NAMALWA (cell line): ENCODE results near the gene ZFP91.

ENCODE experiments used
- DNase-seq: peaks from one replicate; pipeline ENCODE4 v3.0.0-alpha.2; 2015; ENCODE audit warnings: low spot score

The ZFP91 gene

DNA sequence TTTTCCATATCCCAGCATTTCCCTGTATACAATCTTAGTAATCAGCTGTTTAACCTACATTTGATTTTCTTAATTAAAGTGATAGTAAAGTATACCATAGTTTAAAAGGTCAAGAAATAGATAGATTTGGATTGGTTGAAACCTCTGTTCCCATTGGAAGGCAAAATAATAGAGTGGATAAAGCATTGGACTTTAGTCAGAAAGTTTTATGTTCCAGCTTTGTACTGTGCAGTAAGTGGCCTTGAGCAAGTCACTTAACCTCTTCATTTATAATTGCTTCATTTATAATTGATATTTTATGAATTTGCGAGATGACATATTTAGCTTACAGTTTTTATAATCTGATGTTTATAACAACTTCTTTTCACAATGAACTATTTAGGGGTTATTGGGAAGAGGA, 3.6 kb downstream of the ZFP91 start:
- no peak for DNase-seq

DNA sequence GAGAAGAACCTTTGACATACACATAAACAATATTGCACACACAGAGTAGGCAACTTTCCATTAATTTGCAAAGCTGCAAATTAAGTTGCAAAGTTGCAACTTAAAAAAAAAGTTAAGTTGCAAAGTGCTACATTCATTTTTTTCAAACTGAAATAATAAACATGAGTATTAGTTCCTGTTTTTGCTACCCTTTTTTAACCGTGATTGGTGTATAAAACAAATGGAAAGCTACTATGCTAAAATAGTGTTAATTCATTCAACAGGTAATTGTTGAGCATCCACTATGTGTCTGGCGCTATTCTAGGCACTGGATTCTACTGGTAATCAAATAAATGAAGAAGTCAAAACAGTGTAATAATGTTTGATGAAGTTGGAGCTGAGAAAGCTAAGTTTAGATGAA, 8.1 kb downstream of the ZFP91 start:
- no peak for DNase-seq

DNA sequence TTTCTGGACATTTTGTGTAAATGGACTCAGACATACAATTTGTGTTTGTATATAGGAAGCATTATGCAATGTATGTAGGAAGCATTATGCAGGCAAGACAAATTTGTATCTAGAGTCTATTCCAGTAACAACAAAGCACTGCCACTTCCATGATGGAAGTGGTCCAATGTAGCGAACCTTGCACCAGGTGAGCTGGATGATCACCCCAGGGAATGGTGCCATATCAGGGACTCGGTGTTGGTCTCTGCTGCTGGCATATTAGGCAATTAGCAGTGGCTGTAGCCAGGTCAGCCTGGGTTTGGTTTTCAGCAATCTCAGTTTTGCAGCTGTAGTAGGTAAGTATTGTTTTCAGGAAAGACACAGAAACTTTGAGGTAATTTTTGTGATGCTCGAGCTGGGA, 12.8 kb downstream of the ZFP91 start:
- no peak for DNase-seq

DNA sequence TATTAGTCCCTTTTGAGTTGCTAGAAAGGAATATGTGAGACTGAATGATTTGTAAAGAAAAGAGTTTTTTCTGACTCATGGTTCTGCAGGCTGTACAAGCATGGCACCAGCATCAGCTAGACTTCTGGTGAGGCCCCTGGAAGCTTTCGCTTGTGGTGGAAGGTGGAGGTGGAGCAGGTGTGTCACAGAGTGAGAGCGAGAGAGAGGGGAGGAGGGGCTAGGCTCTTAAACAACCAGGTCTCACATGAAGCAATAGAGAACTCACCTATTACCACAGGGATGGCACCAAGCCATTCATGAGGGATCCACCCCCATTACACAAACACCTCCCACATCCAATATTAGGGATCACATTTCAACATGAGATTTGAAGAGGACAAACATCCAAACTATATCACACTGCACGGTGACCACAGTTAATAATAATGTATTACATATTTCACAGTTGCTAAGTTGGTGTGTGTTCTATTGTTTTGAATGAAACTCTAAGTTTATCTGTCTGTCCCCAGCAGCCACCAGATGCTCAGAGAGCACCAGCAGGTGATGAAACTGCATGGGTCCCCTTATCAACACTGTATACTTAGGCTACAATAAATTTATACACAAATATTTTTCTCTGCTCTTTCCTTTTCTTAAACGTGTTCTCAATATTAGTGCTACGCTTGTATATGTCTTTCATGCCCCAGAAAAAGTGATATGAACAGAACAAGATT, 14.1 kb downstream of the ZFP91 start:
- no peak for DNase-seq

DNA sequence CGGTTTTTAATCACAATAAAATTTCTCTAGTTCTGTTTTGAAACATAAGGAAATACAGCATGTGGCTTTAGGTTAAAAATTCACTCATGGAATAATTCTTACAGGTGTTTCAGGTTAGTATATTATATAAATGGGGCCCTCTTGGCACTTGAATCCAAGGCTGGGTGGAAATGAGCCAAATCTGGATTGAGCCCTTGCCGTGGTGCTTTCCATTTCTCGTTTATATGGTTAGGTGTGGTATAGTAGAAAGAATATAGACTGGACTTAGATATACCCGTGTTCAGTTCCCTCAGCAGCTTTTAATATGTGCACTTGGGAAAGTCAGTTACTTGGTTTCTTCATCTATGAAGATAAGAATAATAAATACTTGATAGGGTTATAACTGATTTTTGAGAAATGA, 16.0 kb downstream of the ZFP91 start:
- DNase-seq = no peak

DNA sequence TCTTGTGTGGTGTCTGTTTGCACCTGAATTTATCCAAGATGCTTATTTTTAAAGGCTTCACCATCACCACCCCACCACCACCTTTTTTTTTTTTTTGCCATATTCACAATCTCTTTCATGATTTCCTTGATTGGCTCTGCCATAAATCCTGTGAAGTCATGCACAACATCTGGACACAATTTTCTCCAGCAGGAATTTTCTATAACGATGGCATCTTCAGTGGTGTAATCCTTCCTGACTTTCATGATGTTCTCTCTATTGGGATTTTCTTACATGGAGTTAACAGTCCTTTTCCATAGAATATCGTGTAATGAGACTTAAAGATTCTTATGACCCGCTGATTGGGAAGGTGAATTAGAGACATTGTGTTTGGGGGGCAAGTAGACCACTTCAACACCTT, 17.8 kb downstream of the ZFP91 start:
- DNase-seq = no peak

DNA sequence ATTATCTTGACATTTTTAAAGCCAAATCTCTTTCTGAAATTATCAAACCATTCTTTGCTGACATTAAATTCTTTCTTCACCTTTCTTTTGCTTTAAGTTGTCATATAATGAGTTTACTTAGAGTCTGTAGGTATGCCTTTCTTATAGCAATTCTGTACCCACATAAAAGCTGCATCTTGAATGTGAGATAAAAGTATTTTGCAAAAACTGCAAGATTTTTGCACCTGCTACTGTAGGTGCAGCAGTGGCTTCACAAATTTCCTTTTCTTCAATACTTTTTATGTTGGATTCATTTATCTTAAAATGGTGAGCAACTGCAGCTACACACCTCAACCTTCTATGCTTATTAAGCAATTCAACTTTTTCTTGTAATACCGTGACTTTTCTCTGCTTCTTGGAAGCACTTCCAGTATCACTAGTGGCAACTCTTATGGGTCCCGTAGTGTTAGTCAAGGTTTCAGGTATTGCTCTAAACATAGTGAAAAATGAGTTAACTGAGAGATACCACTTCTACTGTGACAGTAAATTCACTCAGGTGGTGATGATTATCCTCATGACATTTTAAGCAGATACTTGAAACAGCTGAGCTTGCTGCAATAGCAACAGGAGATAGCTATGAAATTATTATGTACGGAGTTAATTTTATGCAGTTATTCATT, 18.8 kb downstream of the ZFP91 start:
- DNase-seq = no peak

DNA sequence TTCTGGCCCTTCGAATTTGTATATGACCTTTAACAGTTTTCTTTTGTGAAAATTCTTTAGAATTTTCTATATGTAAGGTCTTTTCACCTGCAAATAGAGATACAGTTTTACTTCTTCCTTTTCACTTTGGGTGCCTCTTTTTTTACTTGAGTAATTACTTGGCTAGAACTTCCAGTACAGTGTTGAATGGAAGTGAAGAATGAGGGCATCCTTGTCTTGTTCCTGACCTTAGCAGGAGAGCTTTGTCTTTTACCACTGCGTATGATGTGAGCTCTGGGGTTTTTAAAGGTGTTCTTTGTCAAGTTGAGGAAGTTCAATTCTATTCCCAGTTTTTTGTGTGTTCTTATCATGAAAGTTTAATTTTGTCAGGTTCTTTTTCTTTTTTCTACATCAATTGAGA, 21.6 kb downstream of the ZFP91 start:
- no peak for DNase-seq

DNA sequence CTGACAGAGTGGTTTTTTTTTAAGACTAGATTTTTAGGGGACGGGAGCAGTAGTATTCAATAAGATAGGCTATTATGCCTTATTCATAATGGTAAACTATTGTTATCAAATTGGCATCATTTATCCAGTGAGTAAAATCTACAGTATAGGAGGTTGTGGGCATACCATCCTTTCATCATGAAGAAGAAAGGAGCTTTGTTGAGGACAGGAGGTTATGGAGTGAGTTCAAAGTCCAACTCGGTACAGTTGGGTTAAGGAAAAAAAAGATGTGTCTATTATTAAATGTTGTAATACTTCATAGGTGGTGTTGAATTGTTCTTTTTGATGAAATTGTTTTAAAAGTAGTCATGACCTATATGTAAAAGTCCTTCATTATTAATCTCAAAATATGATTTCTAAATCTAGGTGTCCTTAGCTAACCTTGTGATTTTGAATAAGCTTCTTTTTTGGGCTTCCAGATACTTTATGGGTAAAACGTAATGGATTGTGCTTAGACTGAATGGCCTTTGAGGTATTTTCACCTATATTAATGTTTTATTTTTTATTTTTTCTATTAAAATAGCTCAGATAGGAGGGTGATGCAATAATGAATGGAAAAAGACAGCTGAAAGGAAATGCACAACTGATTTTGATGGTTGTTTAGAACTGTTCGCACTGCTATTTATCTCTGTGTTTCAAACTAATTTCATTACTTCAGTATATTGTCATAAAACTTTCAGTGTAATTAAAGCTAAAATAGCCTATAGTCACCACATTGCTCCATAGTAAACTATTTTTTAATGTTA, 28.3 kb downstream of the ZFP91 start:
- DNase-seq = no peak

DNA sequence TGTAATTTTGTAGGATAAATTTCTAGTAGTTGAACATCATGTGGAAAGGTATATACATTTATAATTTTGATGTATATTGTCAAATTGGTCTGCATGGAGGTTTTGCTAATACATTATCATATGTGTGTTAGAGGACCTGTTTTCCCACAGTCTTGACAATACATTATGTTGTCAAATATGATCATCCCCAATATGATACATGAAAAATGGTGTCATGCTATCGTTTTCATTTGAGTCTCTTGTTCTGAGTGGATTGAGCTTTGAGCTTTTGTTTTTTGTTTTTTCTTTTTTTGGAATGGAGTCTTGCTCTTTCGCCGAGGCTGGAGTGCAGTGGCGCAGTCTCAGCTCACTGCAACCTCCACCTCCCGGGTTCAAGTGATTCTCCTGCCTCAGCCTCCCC, 29.5 kb downstream of the ZFP91 start:
- no peak for DNase-seq

DNA sequence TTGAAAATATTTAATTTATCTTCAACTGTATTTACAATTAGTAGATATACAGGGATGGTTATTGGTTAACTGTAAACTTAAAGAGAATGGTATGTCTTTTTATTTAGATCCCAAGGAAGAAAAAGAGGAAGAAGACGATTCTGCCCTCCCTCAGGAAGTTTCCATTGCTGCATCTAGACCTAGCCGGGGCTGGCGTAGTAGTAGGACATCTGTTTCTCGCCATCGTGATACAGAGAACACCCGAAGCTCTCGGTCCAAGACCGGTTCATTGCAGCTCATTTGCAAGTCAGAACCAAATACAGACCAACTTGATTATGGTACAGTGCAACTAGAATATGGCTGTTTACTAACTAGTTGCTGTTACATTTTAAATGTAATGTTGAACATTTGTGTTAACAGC, 30.9 kb downstream of the ZFP91 start:
- DNase-seq = no peak

DNA sequence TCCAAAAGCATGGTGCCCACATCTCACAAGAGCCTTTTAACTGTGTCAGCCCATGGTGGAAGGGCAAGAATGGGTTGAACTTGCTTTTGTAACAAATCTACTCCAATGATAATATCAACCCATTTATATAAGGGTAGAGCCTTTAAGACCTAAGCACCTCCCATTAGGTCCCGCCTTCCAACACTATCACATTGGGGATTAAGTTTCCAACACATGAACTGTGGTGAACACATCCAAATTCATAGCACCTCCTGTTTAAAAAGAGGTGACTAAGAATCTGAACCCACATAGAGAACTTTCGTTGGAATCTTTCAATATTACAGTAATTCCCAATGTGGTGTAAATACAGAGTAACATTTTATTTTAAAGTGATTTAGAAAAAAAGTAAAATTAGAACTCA, 34.4 kb downstream of the ZFP91 start:
- no peak for DNase-seq

DNA sequence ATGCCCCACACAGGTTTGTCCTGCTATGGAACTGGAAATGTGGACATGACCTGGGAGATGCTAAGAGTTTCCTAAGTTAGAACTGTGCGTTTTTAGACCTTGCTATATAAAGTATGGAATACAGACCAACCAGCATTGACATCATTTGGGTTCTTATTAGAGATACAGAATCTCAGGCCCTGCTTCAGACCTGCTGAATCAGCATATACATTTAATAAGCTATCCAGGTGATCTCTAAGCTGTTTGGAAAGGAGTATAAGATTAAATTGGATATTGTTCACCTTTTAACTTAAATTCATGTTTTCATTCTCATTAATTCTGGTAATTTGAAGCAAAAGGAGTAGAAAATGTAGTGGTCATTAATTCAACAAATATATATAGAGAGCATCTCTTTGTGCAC, 36.7 kb downstream of the ZFP91 start:
- no peak for DNase-seq

DNA sequence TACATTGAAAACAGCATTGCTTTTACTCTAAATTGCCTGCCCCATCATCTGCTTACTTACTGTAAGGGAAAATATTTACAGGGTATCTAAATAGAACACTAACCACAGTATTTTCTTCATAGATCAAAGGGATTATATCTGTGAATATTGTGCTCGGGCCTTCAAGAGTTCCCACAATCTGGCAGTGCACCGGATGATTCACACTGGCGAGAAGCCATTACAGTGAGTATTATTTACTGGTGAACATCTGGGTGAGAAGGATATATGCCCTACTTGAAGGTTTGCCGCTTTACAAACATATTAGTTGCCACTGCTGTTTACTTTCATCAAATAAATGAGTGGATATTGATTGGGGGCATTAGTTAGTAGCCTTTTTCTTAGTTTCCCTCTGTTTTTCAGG, 37.7 kb downstream of the ZFP91 start:
- DNase-seq = no peak

DNA sequence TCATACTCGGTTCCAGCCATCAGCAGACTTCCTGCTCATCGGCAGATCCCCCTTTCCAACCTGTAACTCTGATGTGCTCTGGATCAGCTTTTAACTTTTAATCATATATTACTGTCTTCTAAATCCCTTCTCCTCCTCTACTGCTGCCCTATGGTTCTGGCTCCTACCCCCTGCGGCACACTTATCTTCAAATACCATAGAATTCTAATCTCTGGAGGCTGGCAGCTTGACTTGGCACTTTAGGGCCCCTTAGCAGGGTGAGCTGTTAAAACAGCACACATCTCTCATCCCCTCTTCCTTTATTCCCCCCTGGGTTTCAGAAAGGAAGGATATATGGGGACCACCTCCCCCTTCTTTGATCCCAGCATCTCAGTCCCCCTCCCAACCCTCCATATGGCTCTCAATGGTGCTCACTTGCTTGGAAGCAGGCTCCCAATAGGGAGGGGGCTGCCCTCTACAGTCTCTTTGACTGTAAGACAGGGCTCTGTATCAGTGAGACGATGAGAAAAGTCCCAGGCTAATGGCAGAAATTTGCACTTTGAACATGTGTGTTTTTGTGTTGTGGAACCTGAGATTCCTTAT, 39.2 kb downstream of the ZFP91 start:
- DNase-seq = peak; percentile 16

DNA sequence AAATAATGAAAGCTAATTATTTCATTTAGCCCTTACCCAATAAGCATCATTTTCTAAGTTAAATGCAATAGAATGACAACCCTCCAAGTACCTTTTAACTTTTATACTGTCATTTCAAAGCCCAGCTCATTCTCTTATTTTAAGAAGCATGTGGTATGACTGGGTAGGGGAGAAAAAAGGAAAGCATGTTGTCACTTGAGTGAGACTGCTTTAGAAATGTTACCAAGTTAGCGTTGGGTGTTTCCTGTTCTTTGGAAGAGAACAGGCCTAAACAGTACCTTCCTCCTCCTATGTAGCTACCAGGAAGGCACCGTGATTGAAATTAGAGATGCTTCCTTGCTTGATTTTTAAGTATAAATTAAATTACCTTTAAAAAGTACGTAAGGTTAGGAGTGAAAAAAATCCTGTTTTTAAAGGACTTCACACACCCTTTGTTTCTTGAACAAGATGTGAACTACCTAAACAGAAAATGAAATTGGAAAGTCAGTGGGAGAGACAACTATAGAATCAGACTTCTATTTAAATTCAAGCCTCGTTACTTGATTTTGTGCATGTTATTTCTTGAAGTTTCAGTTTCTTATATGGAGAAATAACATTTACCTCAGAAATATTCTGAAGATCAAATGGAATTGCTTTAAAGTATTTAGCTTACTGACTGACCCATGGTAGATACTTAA, 42.9 kb downstream of the ZFP91 start:
- no peak for DNase-seq

DNA sequence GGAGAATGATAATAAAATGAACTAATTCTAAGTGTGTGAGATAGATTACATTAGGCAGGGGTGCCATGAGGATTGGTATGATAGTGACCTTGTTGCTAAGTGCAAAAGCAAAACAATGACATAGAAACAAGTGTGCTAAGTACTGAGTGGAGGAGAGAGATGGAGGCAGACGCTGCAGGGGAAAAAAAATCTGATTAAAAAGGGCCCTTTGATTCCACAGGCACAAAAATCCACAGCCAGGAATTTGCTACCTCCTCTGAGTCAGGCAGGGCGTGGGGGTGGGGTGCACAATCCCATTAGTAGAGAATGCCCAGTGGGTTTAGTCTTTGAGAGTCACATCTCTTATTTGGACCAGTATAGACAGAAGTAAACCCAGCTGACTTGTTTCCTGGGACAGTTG, 43.5 kb downstream of the ZFP91 start, which contains the start of gene CNTF:
TSS of gene CNTF (plus strand) at position 322 of the 400 bp plus-strand sequence. CDS start 88 bp downstream, outside the sequence.
- no peak for DNase-seq

DNA sequence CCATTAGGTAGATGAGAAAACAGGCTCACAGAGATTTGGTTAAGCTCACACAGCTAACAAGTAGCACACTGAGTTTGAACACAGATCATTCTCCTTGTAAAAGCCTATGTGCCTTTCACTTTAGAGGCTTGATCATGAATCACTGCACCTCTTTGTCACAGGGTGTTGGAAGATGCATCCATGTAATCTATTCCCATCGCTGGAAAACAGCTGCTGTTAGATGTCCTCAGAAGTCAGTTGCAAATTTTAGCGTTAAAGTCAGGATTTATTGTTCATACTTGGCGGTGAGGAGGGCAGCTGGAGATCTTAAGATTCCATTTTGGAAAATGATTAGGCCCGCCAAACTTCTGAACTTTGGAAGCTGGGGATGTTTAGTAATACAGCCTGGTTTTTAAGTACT, 46.2 kb downstream of the ZFP91 start:
- DNase-seq = no peak

DNA sequence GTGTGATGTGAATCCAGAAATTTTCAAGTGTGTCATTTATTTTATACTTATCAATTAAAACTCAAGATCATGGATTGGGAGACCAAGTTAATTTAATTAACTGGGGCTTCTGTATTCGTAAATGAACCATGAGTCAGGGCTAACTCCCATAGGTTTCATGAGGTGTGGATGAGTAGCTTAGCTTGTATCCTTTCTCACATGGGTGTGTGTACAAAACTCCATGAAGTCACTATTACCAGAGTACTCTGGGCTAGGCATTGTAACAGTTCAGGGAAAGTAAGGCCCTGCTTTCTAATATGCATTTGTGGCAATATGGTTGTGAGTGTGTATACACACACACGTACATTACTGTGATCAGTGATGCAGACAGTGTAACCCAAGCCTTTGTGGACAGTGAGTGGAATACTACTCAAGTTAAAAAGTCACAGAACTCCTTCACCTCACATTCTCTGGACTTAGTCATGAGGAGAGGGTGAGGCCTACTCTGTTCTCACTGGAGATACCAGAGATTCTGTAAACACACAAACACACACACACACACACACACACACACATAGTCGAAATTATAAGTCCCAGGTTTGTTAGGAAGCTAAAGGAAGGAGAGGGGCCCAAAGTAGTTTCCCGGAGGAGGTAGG, 47.1 kb downstream of the ZFP91 start:
- no peak for DNase-seq

DNA sequence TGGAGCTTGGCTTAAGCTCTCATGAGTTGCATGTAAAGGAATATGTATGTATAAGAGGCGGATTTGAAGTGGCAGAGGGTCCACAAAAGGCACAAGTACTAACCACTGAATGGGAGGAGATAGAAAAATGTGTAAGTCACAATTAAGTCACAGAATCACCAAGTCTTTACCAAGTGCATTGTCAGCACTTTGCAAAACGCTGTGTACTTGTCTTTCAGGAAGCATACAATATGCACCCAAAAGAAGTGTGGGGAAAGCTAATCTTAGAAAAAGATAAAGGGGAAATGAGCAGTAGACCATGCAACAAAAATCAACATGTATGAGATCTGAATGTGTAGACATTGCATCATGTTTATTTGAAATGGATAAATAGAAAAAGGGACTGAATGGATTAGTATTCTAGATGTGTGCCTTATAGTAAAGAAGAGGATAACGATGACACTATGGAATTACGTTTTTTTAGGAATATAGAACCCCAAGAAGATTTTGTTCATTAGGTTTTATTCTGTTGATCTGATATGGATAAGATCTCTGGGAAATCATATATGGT, 48.1 kb downstream of the ZFP91 start:
- peak; percentile 17 for DNase-seq

DNA sequence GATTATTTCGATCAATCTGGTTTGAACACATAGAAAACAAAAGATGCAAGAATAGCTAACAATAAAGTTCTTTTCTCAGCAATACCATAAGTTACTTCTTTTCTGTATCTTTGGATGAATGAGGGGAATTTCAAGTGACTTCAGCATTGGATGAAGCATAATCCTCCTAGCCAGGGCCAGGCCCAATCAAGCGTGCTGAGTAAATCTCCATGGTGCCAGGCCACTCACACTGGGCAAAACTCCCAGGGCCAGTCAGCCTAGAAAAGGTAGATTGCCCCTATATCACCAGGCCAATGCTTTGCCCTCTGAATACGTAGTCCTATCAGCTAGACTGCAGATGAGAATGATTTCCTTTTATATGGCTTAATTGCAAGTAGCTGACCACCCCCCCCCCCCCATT, 49.6 kb downstream of the ZFP91 start:
- no peak for DNase-seq
